HG02678 (cell line): ENCODE measurements around the gene HSD17B13.
"Not testable (repeated sequence)": the region's sequence is repeated elsewhere in the genome, so short reads cannot be mapped to it uniquely, and the experiment has no call there.

Experiments
- ATAC-seq: cut with Tn5 transposase; IDR thresholded peaks from one replicate; pipeline ENCODE4 v1.9.1; 2021; ENCODE audit warnings: mild to moderate bottlenecking, moderate library complexity; ENCODE audit not compliant: unreplicated experiment

The HSD17B13 gene

DNA sequence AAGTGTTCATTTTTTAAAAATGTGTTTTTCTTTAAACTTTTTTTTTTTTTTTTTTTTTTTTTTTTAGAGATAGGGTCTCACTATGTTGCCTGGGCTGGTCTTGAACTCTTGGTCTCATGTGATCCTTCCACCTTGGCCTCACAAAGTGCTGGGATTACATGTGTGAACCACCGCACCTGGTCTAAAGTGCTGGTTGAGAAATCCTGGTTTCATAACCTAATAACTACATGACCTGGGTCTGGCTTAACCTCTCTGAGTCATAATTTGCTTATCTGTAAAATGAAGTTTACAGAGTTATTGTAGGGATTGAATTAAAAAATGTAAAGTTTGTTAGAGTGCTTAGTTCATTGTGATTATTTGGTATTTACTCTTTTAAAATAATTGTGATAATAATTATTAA is 5.2 kb downstream of the HSD17B13 start:
- no peak for ATAC-seq

DNA sequence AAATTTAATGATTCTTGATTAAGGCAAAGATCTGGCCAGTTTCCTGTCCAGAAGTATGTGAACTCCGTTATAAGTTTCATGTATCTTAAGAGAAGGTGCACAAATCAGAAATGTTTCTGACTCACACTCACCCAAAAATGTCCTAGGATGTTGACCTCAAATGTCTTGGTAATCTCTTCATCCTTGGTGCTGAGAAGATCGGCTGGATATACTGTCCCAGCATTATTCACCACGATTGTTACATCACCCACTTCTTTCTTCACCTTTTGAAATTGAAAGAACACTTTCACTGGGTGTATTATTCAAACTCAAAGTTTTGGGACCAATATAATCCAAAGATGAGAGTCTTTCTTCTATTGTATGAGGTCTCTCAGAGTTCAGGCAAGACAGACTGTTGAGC is 5.7 kb downstream of the HSD17B13 start:
- no peak for ATAC-seq

DNA sequence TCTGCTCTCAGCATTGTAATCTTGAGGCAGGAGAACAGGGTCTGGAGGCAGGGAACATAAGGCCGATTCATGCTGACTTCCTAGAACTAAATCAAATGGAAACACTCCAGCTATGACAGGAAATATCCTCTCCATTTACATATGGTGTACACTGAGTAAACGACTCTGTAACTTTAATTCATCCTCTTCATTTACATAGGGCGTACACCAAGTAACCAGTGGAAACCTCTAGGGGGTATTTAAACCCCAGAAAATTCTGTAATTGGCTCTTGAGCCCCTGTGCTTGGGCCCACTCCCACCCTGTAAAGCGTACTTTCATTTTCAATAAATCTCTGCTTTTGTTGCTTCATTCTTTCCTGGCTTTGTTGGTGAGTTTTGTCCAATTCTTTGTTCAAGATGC is 7.7 kb downstream of the HSD17B13 start:
- ATAC-seq, result not testable (repeated sequence)

DNA sequence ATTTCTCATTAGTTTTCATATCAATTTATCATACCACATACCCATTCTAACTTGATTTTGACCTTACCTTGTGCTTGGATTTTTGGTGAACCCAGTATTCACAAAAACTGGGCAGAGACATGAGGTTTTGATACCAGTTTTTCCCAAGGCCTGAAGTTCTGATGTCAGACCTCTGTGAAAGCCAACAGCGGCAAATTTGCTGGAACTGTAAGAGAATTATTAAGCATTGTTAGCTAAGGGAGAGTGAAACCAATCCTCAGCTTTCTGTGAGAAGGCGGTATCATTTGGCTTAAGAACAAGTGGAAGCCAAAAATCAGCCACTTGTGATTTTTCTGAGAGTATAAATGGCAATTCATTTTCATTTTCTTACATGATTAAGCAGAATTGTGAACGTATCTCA is 8.9 kb downstream of the HSD17B13 start:
- ATAC-seq, result no peak

DNA sequence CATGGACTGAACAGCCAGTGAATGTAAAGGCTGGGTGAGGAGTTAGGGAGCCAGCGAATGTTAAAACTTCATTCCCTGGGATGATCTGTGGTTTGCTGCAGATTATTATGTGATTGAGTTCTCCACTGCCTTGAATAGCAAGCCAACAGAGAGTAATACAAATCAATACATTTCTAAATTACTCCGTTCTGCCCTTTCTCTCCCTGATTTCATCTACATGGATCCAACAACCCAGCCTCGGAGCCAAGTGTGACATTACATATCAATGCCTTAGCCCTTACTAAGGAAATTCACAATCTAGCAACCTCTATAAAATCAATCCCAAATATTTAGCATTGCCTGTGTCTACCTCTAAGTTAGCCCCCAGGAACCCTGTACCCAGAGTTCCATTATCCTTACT is 11.0 kb downstream of the HSD17B13 start:
- no peak for ATAC-seq

DNA sequence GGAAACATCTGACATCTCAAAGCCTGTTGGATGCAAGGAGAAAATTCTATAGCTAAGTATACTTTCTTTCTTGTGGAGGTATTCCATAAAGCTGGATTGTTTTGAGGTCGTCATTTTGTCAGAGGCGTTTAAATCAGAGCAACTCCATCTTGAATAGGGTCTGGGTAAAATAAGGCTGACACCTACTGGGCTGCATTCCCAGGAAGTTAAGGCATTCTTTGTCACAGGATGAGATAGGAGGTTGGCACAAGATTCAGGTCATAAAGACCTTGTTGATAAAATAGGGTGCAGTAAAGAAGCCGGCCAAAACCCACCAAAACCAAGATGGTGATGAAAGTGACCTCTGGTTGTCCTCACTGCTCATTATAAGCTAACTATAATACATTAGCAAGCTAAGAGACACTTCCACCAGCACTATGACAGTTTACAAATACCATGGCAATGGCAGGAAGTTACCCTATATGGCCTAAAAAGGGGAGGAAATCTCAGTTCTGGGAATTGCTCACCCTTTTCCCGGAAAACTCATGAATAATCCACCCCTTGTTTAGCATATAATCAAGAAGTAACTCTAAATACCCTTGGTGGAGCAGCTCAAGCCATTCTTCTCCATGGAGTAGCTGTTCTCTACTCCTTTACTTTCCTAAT is 11.9 kb downstream of the HSD17B13 start:
- ATAC-seq, result no peak

DNA sequence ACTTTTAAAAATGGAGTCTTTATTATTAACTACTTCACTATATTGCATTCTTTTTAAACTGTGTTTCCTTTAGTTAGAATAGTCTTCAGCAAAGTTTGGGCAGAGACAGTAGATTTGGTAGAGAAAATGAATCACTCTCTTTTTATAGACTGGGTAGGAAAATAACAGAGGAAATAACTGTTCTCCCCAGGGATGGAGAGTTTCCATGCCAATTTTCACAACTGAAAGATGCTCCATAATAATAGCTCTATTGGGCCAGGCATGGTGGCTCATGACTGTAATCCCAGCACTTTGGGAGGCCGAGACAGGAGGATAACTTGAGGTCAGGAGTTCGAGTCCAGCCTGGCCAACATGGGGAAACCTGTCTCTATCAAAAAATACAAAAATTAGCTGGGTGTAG is 13.1 kb downstream of the HSD17B13 start:
- no peak for ATAC-seq

GRCh38 chr4:87306056-87306455 is 16.6 kb downstream of the HSD17B13 start:
- ATAC-seq, result no peak

GRCh38 chr4:87305562-87305961 is 17.1 kb downstream of the HSD17B13 start:
- ATAC-seq, result no peak

DNA sequence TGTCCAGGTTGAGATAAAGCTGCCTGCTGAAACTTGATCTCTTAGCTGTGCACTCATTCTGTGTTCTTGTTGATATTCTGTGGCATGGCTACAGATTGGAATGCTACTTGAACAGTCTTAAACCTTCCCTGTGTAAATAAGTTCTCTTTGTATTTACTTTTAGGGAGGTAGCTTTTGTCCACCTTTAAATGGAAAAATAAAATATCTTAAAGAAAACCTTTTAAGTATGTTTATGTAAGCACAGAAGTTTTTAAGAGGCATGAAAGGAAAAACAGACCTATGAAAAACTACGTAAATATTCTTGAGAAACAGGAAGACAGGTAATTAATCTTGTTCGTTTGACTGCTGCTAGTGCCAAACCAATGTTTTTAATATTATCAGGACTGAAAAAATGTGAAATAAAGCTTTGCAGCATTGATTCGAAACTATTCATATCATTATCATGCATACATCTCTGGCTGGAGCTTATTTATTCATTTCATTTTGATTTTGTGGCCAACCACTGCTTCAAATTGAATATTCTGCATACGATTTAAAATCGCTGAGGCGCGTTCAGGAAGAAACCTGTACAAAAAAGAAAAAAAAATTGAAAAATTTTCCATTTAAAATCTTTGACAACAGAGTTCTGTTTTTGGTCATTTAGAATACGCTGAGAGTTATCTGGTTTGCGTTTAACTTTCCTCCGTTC is 17.8 kb downstream of the HSD17B13 start:
- ATAC-seq, result no peak

DNA sequence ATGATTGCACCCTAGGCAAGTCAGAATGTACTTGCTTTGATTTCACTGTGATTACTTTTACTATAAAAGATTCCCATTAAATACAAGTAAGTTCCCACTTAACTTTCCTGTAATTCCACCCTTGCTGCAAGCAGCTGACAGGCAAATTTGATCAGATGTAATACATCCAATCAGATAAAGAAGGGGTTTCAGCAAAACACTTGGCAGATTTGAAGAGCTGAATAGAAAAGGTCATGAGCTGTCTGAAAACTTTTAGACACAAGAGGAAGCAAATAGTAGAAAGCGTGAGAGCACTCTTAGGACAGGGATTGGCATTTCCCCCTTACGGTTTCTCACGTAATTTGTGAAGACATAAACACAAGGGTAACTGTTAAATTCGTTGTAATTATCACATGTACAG is 22.8 kb downstream of the HSD17B13 start:
- no peak for ATAC-seq

DNA sequence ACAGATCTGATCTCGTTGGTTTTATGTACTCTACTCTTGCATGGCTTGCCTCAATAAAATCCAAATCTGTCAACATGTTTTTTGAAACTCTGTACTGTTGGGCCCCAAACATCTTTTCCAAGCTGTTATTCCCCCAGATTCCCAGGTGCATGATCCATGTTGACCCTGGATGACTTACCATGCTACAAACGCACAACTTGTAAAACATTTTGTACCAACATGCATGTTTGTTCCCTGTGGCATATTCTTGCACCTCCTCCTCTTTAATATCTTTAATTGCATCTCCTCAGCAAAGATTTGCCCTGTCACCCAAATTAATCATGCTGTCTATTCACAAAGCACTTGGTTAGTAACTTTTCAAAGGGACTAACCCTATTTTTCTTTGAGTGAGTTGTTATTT is 24.3 kb downstream of the HSD17B13 start:
- no peak for ATAC-seq

DNA sequence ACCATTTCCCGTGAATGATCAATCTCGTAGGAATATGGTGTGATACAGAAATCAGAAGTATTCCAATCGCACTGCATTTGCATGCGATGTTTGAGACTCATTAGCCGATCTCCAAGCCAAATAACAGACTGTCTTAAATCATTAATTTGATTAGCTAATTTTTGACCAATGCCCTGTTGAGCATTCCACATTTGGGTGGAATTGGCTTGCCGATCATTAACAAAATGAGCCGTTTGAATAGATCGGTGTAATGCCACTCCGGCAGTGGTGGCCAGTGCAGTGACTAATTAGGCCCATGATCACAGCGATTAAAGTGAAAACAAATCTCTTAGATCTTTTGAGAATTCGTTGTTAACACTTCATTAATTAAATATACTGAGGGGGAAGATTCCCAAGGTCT is 27.8 kb downstream of the HSD17B13 start:
- not testable (repeated sequence) for ATAC-seq

DNA sequence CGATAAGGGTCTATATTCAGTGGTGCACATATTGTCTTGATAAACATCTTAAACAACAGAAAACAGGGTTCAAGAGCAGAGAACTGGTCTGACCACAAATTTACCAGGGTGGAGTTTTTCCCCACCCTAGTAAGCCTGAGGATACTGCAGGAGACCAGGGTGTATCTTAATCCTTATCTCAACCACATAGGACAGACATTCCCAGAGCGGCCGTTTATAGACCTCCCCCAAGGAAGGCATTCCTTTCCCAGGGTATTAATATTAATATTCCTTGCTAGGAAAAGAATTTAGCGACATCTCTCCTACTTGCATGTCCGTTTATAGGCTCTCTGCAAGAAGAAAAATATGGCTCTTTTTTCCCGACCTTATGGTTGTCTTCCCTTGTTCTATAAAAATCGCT is 28.8 kb downstream of the HSD17B13 start:
- not testable (repeated sequence) for ATAC-seq

- ATAC-seq, result no peak
Observed at GRCh38 chr4:87286970-87287369, 35.7 kb downstream of the HSD17B13 start.

DNA sequence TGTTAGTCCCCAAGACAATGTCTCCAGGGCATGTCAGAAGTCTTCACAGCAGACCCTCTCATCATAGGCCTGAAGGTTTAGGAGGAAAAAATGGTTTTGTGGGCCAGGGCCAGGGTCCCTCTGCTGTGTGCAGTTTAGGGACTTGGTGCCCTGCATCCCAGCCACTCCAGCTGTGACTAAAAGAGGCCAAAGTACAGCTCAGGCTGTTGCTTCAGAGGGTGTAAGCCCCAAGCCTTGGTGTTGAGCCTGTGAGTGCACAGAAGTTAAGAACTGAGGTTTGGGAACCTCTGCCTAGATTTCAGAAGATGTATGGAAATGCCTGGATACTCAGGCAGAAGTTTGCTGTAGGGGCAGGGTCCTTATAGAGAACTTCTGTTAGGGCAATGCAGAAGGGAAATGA is 38.4 kb downstream of the HSD17B13 start:
- ATAC-seq, result not testable (repeated sequence)

GRCh38 chr4:87283151-87283550 is 39.5 kb downstream of the HSD17B13 start:
- ATAC-seq, result no peak

GRCh38 chr4:87281603-87282002 is 41.1 kb downstream of the HSD17B13 start:
- ATAC-seq, result no peak

DNA sequence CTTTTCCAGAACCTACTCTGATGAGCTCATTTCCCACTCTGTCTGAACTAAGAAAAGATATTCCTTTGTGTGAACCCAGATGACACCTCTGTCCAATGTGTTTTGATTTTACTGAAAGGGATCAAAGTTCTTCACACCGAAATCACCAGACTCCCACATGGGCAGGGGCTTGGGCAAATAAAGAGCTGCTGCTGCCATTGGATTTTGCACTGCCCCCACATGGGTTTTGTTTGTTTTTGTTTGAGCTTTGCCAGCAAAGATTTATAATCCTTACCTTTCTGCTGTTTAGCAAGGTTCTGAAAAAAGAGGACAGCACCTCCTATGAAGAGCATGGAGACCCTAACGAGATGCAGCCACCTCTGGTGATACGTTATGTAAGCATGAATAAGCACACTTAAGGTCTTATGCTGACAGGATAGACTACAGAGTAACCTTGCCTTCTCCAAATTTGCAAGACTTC is 44.3 kb downstream of the HSD17B13 start:
- no peak for ATAC-seq

- no peak for ATAC-seq
Observed at GRCh38 chr4:87275311-87275710, 47.4 kb downstream of the HSD17B13 start.

DNA sequence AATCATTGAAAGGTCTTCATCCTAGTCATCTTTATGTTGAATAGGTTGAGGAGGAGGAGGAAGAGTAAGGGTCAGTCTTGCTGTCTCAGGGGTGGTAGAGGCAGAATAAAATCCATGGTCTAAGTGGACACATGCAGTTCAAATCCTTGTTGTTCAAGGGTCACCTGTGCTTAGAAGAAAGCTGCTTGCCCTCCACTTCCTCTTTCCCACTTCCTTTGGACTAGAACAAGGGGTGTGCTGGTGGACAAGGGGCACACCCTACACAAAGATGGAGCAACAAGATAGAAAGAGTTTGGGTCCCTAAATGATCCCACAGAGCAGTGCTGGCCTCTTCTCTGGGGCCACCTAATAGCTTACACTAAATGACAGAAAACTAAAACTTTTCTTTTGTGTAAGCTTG is 47.9 kb downstream of the HSD17B13 start:
- no peak for ATAC-seq

- no peak for ATAC-seq
Observed at GRCh38 chr4:87274327-87274726, 48.4 kb downstream of the HSD17B13 start.

GRCh38 chr4:87270825-87271224 is 51.9 kb downstream of the HSD17B13 start:
- ATAC-seq, result no peak
